ENCODE measurements around the gene DPM2. TPM values are rescaled to one million over a fixed set of nuclear protein-coding genes. Genes with fewer than 3 reads are reported as not detected.
A peak's percentile ranks its signal among the peaks of the same experiment; 100 is the strongest.

Gene DPM2
- total RNA-seq, 1 experiment from 2014 or later = 56.1 TPM

- H3K4me3 Mint-ChIP-seq = no peak overlapping the region
- no peaks in the 10 kb centered on the region for H3K27me3 Mint-ChIP-seq (ENCODE audit: low read depth)
- no peak for TF ChIP-seq ATF2 (CRISPR knock-in tag; IDR thresholded peaks at IDR 0.05; ENCODE audit: borderline replicate concordance, low read depth)
- TF ChIP-seq, protein P1, sequence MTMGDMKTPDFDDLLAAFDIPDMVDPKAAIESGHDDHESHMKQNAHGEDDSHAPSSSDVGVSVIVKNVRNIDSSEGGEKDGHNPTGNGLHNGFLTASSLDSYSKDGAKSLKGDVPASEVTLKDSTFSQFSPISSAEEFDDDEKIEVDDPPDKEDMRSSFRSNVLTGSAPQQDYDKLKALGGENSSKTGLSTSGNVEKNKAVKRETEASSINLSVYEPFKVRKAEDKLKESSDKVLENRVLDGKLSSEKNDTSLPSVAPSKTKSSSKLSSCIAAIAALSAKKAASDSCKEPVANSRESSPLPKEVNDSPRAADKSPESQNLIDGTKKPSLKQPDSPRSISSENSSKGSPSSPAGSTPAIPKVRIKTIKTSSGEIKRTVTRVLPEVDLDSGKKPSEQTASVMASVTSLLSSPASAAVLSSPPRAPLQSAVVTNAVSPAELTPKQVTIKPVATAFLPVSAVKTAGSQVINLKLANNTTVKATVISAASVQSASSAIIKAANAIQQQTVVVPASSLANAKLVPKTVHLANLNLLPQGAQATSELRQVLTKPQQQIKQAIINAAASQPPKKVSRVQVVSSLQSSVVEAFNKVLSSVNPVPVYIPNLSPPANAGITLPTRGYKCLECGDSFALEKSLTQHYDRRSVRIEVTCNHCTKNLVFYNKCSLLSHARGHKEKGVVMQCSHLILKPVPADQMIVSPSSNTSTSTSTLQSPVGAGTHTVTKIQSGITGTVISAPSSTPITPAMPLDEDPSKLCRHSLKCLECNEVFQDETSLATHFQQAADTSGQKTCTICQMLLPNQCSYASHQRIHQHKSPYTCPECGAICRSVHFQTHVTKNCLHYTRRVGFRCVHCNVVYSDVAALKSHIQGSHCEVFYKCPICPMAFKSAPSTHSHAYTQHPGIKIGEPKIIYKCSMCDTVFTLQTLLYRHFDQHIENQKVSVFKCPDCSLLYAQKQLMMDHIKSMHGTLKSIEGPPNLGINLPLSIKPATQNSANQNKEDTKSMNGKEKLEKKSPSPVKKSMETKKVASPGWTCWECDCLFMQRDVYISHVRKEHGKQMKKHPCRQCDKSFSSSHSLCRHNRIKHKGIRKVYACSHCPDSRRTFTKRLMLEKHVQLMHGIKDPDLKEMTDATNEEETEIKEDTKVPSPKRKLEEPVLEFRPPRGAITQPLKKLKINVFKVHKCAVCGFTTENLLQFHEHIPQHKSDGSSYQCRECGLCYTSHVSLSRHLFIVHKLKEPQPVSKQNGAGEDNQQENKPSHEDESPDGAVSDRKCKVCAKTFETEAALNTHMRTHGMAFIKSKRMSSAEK (CRISPR knock-in tag; IDR thresholded peaks at IDR 0.05; ENCODE audit: borderline replicate concordance) = no peak
- DNase-seq (ENCODE audit: low spot score) (no peak), ATAC-seq (no peak)
- CTCF ChIA-PET = interaction anchor here (1.0 to 5.2 kb wide), 18 partner anchors 8 to 206 kb away, joined by 3 to 179 read pairs (median 32); partner anchors contain the start of genes EEIG1, NAIF1, PIP5KL1 and SLC25A25
- peaks cover 36% of the 10 kb centered on the region for H3K4me1 Mint-ChIP-seq
- no peaks in the 10 kb centered on the region for H3K9me3 Mint-ChIP-seq
- peak overlapping the region; percentile 27 for H3K27ac Mint-ChIP-seq
- POLR2A ChIA-PET = no interaction called here
- H3K36me3 Mint-ChIP-seq = peaks cover 5% of the 10 kb centered on the region; the same call in 1 of the 2 replicates
Observed at GRCh38 chr9:127941062-127941960, 3.7 kb upstream of the DPM2 start.

DNA sequence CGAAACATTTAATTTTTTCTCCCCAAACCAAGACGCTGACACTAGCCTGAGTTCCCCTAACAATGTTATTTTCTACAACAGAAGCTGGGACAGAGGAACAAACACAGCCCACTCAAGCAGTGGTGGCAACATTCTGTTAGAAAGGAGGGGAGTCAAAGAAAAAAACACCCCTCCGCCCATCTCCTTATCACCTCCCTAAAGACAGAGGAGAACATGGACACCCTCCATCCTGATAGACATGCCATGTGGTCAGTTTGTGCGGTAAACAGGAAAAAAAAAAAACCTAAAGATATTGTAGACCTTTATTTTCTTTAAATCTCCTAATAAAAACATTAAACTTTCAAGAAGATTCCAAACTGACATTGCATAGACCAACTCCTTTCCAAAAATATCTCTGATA is 2.9 kb upstream of the DPM2 start:
- Mint-ChIP-seq H3K27me3 (ENCODE audit: low read depth) (no peaks in the 10 kb centered on the region), H3K27ac (peak overlapping the region; percentile 27; the same call in 1 of the 2 replicates), H3K4me1 (peaks cover 41% of the 10 kb centered on the region), H3K36me3 (peaks cover 8% of the 10 kb centered on the region; the same call in 1 of the 2 replicates), H3K4me3 (no peak overlapping the region), H3K9me3 (no peaks in the 10 kb centered on the region)
- TF ChIP-seq TCF7 (CRISPR knock-in tag; IDR thresholded peaks at IDR 0.05; ENCODE audit: low read depth) (no peak), MAX (CRISPR knock-in tag; IDR thresholded peaks at IDR 0.05) (no peak), RELA (CRISPR knock-in tag; IDR thresholded peaks at IDR 0.05; ENCODE audit: borderline replicate concordance) (no peak), NFATC4 (CRISPR knock-in tag; IDR thresholded peaks at IDR 0.05) (no peak), JAZF1 (CRISPR knock-in tag; IDR thresholded peaks at IDR 0.05) (no peak), IRF2 (CRISPR knock-in tag; IDR thresholded peaks at IDR 0.05; ENCODE audit: borderline replicate concordance, low read depth) (no peak), ZSCAN18 (CRISPR knock-in tag; IDR thresholded peaks at IDR 0.05) (no peak), ELF4 (CRISPR knock-in tag; IDR thresholded peaks at IDR 0.05; ENCODE audit: low read depth) (no peak), PRDM15 (CRISPR knock-in tag; IDR thresholded peaks at IDR 0.05) (no peak), KAT7 (CRISPR knock-in tag; IDR thresholded peaks at IDR 0.05; ENCODE audit: borderline replicate concordance) (no peak), NR2C2 (CRISPR knock-in tag; IDR thresholded peaks at IDR 0.05) (no peak), GTF2I (CRISPR knock-in tag; conservative IDR thresholded peaks at IDR 0.05) (no peak)
- no peak for ATAC-seq
- ChIA-PET CTCF (interaction anchor here (1.0 to 5.2 kb wide), 8 partner anchors 11 to 177 kb away, joined by 3 to 179 read pairs (median 62); partner anchors contain the start of genes EEIG1 and PIP5KL1), POLR2A (no interaction called here)
- no peak for DNase-seq (ENCODE audit: low spot score)
